Upper lobe of right lung (tissue), 1 donor: ENCODE data around the gene RPS6KA2. TPM values are rescaled to one million over a fixed set of nuclear protein-coding genes. Genes with fewer than 3 reads are reported as not detected.

ENCODE experiments used
- ATAC-seq: fragments of 200-7000 bp; cut with Tn5 transposase; one replicate; pipeline ENCODE4 v1.9.1; 2020; ENCODE audit warnings: mild to moderate bottlenecking, moderate library complexity
- DNase-seq: peaks from one replicate; pipeline ENCODE4 v3.0.0-alpha.2; 2020
- H3K27ac ChIP-seq: fragments of 200-600 bp; one replicate; pipeline ENCODE4 v1.8.0; 2022
- H3K27me3 ChIP-seq: fragments of 200-600 bp; one replicate; pipeline ENCODE4 v1.8.0; 2022; ENCODE audit warnings: mild to moderate bottlenecking
- H3K36me3 ChIP-seq: fragments of 200-600 bp; one replicate; pipeline ENCODE4 v1.8.0; 2022
- H3K4me1 ChIP-seq: fragments of 200-600 bp; one replicate; pipeline ENCODE4 v1.8.0; 2022
- H3K4me3 ChIP-seq: fragments of 200-600 bp; one replicate; pipeline ENCODE4 v1.8.0; 2022; ENCODE audit warnings: mild to moderate bottlenecking
- H3K9me3 ChIP-seq: fragments of 200-600 bp; one replicate; pipeline ENCODE4 v1.8.0; 2022
- intact Hi-C: fragments of 100-400 bp; cut with DNase I; formaldehyde crosslinking; loops from one replicate; pipeline ENCODE4 v1.11.0; 2022
- total RNA-seq: library from RNA; stranded (reverse); fragmentation: NEBNext Ultra II Directional; extraction: Animal tissue kit (Norgen Biotek cat#: 25700); gene quantifications from one replicate; pipeline ENCODE4 v1.2.1, GENCODE V29; 2021
- TF ChIP-seq, protein P1 (sequence below): fragments of 200-600 bp; IDR thresholded peaks from one replicate; pipeline ENCODE4 v1.8.0; 2022; ENCODE audit warnings: antibody characterized with exemption
- donor health status: DM: no; HTN: yes; CAD: no; lungs with severe emphysema.

Gene RPS6KA2
- total RNA-seq, 1 donor from 2014 or later, result 136 TPM

DNA sequence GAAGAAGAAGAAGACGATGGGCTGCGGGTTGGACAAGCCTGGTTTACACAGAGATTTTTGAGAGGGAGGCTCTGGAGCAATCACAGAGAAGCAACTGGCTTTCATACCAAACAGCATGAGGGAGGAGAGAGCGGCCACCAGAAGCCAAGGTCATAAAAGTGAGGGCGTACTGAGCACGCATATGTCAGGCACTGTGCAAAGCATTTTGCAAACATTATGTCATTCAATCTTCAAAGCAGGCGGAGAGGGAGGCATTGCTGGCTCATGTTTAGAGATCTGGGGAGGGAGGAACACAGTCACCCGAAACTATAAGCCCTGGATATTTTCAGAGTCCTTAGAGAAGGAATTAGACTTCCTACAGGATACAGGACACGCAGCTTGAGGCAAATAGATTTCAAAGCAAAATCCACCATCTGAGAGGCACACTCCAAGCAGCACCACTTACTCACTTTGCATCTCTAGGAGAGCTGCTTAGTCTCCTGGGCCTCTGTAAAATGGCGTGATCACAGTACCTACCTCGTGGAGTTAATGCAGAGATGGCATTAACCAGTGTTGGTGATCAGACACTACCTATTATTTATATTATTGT is 65.2 kb downstream of the RPS6KA2 start:
- TF ChIP-seq, protein P1, sequence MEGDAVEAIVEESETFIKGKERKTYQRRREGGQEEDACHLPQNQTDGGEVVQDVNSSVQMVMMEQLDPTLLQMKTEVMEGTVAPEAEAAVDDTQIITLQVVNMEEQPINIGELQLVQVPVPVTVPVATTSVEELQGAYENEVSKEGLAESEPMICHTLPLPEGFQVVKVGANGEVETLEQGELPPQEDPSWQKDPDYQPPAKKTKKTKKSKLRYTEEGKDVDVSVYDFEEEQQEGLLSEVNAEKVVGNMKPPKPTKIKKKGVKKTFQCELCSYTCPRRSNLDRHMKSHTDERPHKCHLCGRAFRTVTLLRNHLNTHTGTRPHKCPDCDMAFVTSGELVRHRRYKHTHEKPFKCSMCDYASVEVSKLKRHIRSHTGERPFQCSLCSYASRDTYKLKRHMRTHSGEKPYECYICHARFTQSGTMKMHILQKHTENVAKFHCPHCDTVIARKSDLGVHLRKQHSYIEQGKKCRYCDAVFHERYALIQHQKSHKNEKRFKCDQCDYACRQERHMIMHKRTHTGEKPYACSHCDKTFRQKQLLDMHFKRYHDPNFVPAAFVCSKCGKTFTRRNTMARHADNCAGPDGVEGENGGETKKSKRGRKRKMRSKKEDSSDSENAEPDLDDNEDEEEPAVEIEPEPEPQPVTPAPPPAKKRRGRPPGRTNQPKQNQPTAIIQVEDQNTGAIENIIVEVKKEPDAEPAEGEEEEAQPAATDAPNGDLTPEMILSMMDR, result no peak
- H3K36me3 ChIP-seq, result no peaks in the 10 kb centered on the region
- DNase-seq, result no peak
- H3K27ac ChIP-seq, result no peak overlapping the region
- no peak for ATAC-seq
- no peaks in the 10 kb centered on the region for H3K27me3 ChIP-seq
- H3K4me1 ChIP-seq, result peaks cover 12% of the 10 kb centered on the region
- H3K9me3 ChIP-seq, result peaks cover 9% of the 10 kb centered on the region
- no peak overlapping the region for H3K4me3 ChIP-seq
- intact Hi-C loops, result no loop called here

DNA sequence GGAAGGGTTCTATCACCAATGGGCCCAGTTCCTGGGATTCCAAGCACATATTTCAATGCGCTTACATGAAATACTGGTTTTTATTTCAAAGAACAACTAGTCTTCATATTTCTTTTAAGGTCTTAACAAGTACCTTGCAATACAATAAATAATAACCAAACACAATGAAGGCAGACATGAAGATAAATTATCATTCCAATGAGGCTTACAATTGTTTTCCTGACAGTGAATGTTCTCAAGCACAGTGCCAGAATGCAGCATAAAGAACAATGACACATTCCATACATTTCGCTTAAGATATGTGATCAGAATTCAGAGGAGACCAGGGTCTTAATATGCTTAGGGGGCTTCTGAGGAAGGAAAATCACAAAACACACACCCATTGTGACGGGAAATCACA is 66.8 kb downstream of the RPS6KA2 start:
- Histone ChIP-seq H3K9me3 (peaks cover 9% of the 10 kb centered on the region), H3K27ac (no peak overlapping the region), H3K4me1 (peaks cover 18% of the 10 kb centered on the region), H3K4me3 (no peak overlapping the region), H3K27me3 (no peaks in the 10 kb centered on the region), H3K36me3 (no peaks in the 10 kb centered on the region)
- DNase-seq (no peak), ATAC-seq (no peak)
- intact Hi-C loops, result no loop called here
- TF ChIP-seq, protein P1, result no peak

DNA sequence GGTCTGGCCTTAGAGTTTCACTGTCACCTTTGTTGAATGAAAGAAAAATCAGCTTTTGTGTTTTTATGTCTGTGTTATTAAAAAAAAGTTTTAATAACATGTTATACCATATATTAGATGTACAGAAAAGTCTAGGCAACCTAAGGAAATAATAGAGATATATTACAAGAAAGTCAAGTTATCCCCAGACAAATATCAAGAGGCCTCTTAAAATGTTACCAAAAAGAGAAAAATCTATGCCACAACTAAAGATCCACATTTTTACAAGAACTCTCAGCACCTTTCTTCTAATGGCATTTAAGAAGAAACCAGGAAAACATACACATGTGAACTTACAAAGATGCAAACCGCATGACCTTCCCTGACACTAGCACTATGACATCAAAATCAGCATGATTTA is 67.4 kb downstream of the RPS6KA2 start:
- Histone ChIP-seq H3K4me1 (peaks cover 21% of the 10 kb centered on the region), H3K9me3 (peaks cover 9% of the 10 kb centered on the region), H3K27me3 (no peaks in the 10 kb centered on the region), H3K36me3 (no peaks in the 10 kb centered on the region), H3K27ac (no peak overlapping the region), H3K4me3 (no peak overlapping the region)
- DNase-seq (no peak), ATAC-seq (no peak)
- TF ChIP-seq, protein P1, result no peak
- intact Hi-C loops, result no loop called here

DNA sequence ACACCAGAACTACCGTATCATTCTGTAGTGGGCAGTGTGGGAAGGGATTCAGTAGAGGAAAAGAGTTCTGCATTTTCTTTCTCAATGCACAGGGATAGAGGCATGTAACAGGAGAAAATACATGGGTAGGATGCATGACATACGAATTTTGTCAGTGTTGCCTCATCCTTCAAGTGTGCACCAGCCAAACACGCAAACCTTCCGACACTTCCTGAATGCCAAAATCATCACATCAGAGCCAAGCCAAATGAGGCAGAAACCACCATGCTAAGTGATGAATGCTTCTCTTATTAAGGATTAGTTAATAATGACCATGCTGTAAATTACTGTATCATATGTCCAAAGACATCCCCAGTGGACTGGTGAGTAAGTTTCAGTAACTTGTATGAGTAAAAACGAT is 67.8 kb downstream of the RPS6KA2 start:
- ATAC-seq (no peak), DNase-seq (no peak)
- no peaks in the 10 kb centered on the region for H3K27me3 ChIP-seq
- TF ChIP-seq, protein P1, result no peak
- no peaks in the 10 kb centered on the region for H3K36me3 ChIP-seq
- peaks cover 9% of the 10 kb centered on the region for H3K9me3 ChIP-seq
- H3K4me1 ChIP-seq, result peaks cover 23% of the 10 kb centered on the region
- intact Hi-C loops, result no loop called here
- no peak overlapping the region for H3K4me3 ChIP-seq
- no peak overlapping the region for H3K27ac ChIP-seq

DNA sequence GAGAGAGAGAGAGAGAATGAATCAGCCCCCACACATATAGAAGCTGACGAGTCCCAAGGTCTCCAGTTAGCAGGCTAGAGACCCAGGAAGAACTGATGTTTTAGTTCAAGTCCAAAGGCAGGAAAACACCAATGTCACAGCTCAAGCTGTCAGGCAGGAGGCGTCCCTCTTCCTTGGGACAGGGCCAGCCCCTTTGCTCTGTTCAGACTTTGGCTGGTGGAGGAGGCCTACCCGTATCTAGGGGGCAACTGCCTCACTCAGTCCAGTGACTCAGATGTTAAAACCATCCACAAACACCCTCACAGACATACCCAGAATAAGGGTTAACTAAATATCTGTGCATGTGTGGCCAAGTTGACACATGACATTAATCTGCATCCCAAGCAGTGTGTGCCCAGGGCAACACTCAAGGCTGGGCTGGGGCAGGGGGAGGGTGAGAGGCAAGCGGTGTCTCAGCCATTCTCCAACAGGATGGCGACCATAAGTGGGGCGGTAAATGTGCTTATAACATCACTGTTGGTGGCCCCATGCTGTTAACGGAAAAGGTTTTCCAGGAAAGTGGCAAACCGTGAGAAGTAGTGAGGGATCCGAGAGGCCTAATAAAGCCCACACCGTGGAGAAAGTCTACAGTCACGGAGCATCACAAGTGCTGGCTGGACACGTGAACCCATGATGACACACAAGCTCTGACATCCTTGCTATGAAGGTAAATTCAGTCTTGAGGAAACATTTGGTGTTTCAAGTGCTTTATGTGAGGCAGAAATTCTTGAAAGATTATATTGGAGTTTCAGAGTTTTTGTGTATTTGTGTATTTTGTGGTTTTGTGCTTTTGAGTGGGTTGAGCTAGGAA is 68.7 kb downstream of the RPS6KA2 start:
- no peaks in the 10 kb centered on the region for H3K27me3 ChIP-seq
- intact Hi-C loops, result no loop called here
- peaks cover 32% of the 10 kb centered on the region for H3K4me1 ChIP-seq
- DNase-seq (no peak), ATAC-seq (no peak)
- no peak overlapping the region for H3K4me3 ChIP-seq
- H3K27ac ChIP-seq, result no peak overlapping the region
- TF ChIP-seq, protein P1, result no peak
- no peaks in the 10 kb centered on the region for H3K36me3 ChIP-seq
- H3K9me3 ChIP-seq, result peaks cover 9% of the 10 kb centered on the region
